Measurements from ENCODE around the gene PI16. TPM values are rescaled to one million over a fixed set of nuclear protein-coding genes. Genes with fewer than 3 reads are reported as not detected.

Gene PI16
- total and polyA plus RNA-seq, 4 donors = 0.12 to 0.25 (median 0.24) TPM; not detected in 1

DNA sequence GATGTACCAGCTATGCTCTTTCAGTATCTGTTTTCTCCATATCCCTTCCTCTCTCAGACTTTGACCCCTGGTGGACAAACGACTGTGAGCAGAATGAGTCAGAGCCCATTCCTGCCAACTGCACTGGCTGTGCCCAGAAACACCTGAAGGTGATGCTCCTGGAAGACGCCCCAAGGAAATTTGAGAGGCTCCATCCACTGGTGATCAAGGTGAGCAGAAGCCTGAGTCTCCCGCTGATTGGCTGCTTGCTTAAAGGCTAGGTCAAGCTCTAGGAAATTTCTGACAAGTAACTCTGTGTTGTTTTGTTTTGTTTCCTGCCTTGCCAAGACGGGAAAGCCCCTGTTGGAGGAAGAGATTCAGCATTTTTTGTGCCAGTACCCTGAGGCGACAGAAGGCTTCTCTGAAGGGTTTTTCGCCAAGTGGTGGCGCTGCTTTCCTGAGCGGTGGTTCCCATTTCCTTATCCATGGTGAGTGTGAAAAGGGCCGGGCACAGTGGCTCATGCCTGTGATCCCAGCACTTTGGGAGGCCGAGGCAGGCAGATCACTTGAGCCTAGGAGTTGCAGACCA is 40.2 kb upstream of the PI16 start (continued):
- TF ChIP-seq, protein P1, sequence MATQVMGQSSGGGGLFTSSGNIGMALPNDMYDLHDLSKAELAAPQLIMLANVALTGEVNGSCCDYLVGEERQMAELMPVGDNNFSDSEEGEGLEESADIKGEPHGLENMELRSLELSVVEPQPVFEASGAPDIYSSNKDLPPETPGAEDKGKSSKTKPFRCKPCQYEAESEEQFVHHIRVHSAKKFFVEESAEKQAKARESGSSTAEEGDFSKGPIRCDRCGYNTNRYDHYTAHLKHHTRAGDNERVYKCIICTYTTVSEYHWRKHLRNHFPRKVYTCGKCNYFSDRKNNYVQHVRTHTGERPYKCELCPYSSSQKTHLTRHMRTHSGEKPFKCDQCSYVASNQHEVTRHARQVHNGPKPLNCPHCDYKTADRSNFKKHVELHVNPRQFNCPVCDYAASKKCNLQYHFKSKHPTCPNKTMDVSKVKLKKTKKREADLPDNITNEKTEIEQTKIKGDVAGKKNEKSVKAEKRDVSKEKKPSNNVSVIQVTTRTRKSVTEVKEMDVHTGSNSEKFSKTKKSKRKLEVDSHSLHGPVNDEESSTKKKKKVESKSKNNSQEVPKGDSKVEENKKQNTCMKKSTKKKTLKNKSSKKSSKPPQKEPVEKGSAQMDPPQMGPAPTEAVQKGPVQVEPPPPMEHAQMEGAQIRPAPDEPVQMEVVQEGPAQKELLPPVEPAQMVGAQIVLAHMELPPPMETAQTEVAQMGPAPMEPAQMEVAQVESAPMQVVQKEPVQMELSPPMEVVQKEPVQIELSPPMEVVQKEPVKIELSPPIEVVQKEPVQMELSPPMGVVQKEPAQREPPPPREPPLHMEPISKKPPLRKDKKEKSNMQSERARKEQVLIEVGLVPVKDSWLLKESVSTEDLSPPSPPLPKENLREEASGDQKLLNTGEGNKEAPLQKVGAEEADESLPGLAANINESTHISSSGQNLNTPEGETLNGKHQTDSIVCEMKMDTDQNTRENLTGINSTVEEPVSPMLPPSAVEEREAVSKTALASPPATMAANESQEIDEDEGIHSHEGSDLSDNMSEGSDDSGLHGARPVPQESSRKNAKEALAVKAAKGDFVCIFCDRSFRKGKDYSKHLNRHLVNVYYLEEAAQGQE (IDR thresholded peaks at IDR 0.05) = no peak
- TF ChIP-seq YY1 (IDR thresholded peaks at IDR 0.05) (no peak), NR2F2 (IDR thresholded peaks at IDR 0.05) (peak; percentile 16), JUND (IDR thresholded peaks at IDR 0.05) (peak; percentile 97 to 98), HNF4A (conservative IDR thresholded peaks at IDR 0.05) (peak; percentile 92 to 95), FOXA1 (IDR thresholded peaks at IDR 0.05) (no peak), RAD21 (IDR thresholded peaks at IDR 0.05) (peak; percentile 53 to 64), FOXA2 (IDR thresholded peaks at IDR 0.05) (no peak)

DNA sequence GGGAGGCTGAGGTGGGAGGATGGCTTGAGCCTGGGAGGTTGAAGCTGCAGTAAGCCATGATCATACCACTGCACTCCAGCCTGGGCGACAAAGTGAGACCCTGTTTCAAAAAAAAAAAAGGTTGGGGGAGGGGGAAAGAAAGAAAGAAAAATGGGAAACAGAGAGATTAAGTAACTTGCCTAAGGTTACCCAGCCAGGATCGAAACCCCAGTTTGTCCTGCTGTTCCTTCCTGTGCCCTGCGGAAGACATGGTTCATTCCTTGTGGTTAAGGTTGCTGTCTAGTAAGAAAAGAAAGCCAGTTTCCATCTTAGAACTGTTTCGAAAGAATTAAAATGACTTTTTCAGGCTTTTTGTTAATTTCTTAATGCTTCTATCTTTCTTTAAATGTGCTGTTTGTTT is 38.9 kb upstream of the PI16 start:
- H3K36me3 ChIP-seq (ENCODE audit: control insufficient read depth in 4 of 4, insufficient read depth in 3 of 4, low read depth in 1 of 4, low read length in 3 of 4) = peaks cover 6 to 47% (median 25%) of the 10 kb centered on the region in 4 donors

More for the DNA sequence above, 38.9 kb upstream of the PI16 start:
- H3K27ac ChIP-seq (ENCODE audit: low read depth in 1 of 2, low read length in 2 of 2) = no peak overlapping the region
- H3K4me1 ChIP-seq (ENCODE audit: control insufficient read depth in 4 of 4, insufficient read depth in 4 of 4, low read length in 3 of 4) = peaks cover 0 to 10% (median 6%) of the 10 kb centered on the region in 4 donors
- H3K4me3 ChIP-seq (ENCODE audit: low read depth in 1 of 3, low read length in 3 of 3) = no peak overlapping the region
- no peak overlapping the region for H3K9ac ChIP-seq (ENCODE audit: low read depth in 1 of 2, low read length in 2 of 2)
- DNase-seq (ENCODE audit: low spot score) = no peak
- 90% methylated on average over 4 of the region's 4 CpGs for WGBS
- no peaks in the 10 kb centered on the region for H3K27me3 ChIP-seq (ENCODE audit: control insufficient read depth in 4 of 4, insufficient read depth in 4 of 4, low read length in 3 of 4)
- H3K9me3 ChIP-seq (ENCODE audit: control insufficient read depth in 4 of 4, low read length in 3 of 4) = no peaks in the 10 kb centered on the region
- TF ChIP-seq YY1 (IDR thresholded peaks at IDR 0.05) = no peak
- TF ChIP-seq, protein P2, sequence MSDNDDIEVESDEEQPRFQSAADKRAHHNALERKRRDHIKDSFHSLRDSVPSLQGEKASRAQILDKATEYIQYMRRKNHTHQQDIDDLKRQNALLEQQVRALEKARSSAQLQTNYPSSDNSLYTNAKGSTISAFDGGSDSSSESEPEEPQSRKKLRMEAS (IDR thresholded peaks at IDR 0.05) = no peak
- no peak for TF ChIP-seq HNF4G (IDR thresholded peaks at IDR 0.05)
- TF ChIP-seq FOXA2 (IDR thresholded peaks at IDR 0.05) = no peak
- no peak for TF ChIP-seq NR2F2 (IDR thresholded peaks at IDR 0.05)
- TF ChIP-seq TAF1 (conservative IDR thresholded peaks at IDR 0.05) = no peak
- TF ChIP-seq JUND (IDR thresholded peaks at IDR 0.05) = no peak
- TF ChIP-seq GABPA (IDR thresholded peaks at IDR 0.05 in 1 of 2, conservative IDR thresholded peaks at IDR 0.05 in 1 of 2) = no peak
- no peak for TF ChIP-seq FOXA1 (IDR thresholded peaks at IDR 0.05)
- no peak for TF ChIP-seq EGR1 (IDR thresholded peaks at IDR 0.05; ENCODE audit: low read depth in 2 of 2)
- TF ChIP-seq, protein P1 (IDR thresholded peaks at IDR 0.05) = no peak
- no peak for TF ChIP-seq RAD21 (IDR thresholded peaks at IDR 0.05)
- TF ChIP-seq RXRA (IDR thresholded peaks at IDR 0.05) = no peak
- no peak for TF ChIP-seq ZBTB33 (IDR thresholded peaks at IDR 0.05)
- no peak for TF ChIP-seq CTCF (IDR thresholded peaks at IDR 0.05; ENCODE audit: low read depth, low read length, missing input control)
- TF ChIP-seq, protein P3, sequence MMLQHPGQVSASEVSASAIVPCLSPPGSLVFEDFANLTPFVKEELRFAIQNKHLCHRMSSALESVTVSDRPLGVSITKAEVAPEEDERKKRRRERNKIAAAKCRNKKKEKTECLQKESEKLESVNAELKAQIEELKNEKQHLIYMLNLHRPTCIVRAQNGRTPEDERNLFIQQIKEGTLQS (IDR thresholded peaks at IDR 0.05) = no peak
- TF ChIP-seq HNF4A (conservative IDR thresholded peaks at IDR 0.05) = no peak
- no peak for TF ChIP-seq SP1 (IDR thresholded peaks at IDR 0.05)
